ENCODE results near the gene ATP2A3. TPM values are rescaled to one million over a fixed set of nuclear protein-coding genes. Genes with fewer than 3 reads are reported as not detected.

The ATP2A3 gene
- total and polyA plus RNA-seq, 9 donors: 1.6 to 9.9 (median 4.2) TPM

DNA sequence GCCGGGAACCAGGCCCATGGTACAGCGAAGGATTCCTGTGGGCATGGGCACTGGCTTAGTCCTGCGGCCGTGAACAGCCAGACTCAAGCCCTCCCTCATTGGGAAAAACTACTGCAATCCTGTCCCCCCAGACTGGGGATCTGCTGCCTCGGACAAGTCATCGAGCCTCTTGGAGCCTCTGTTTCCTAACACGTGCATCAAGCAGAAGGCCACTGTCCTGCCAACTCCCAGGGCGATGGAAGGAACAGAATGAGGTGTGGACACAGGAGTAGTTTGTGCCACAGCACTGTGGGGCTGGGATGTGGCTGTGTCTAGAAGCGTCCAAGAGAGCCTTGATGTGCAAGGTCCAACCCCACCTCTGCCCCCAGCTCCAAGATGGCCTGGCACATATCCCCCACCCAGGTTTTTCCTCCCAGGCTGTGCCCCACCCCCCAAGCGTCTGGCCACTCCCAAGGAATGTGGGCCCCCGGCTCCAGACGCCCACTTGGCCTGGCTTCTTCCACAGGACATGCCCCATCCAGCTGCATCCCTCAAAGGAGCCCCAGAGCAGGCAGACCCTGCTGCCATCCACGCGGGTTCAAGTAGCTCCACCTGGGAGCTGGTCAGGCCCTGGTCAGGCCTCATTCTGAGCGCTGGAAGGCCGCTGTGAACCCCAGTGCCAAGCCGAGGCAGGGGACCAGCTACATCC, 74.8 kb downstream of the ATP2A3 start:
- Histone ChIP-seq H3K27ac (peak overlapping the region; percentile 87 to 95), H3K27me3 (no peaks in the 10 kb centered on the region), H3K36me3 (no peaks in the 10 kb centered on the region), H3K9me3 (no peaks in the 10 kb centered on the region), H3K4me1 (ENCODE audit: insufficient read depth) (peaks cover 20% of the 10 kb centered on the region), H3K4me3 (no peak overlapping the region)
- intact Hi-C loops (cut with DNase I): no loop called here
- 86 to 89% (median 88%) methylated on average over 17 of the region's 17 CpGs for WGBS, 3 donors
- TF ChIP-seq, protein P1, sequence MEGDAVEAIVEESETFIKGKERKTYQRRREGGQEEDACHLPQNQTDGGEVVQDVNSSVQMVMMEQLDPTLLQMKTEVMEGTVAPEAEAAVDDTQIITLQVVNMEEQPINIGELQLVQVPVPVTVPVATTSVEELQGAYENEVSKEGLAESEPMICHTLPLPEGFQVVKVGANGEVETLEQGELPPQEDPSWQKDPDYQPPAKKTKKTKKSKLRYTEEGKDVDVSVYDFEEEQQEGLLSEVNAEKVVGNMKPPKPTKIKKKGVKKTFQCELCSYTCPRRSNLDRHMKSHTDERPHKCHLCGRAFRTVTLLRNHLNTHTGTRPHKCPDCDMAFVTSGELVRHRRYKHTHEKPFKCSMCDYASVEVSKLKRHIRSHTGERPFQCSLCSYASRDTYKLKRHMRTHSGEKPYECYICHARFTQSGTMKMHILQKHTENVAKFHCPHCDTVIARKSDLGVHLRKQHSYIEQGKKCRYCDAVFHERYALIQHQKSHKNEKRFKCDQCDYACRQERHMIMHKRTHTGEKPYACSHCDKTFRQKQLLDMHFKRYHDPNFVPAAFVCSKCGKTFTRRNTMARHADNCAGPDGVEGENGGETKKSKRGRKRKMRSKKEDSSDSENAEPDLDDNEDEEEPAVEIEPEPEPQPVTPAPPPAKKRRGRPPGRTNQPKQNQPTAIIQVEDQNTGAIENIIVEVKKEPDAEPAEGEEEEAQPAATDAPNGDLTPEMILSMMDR (IDR thresholded peaks at IDR 0.05): no peak
- TF ChIP-seq POLR2A (IDR thresholded peaks at IDR 0.05) (no peak), EP300 (IDR thresholded peaks at IDR 0.05) (no peak)
- DNase-seq: peak in 4 of 5 donors; percentile 30 to 58 (median 50)

DNA sequence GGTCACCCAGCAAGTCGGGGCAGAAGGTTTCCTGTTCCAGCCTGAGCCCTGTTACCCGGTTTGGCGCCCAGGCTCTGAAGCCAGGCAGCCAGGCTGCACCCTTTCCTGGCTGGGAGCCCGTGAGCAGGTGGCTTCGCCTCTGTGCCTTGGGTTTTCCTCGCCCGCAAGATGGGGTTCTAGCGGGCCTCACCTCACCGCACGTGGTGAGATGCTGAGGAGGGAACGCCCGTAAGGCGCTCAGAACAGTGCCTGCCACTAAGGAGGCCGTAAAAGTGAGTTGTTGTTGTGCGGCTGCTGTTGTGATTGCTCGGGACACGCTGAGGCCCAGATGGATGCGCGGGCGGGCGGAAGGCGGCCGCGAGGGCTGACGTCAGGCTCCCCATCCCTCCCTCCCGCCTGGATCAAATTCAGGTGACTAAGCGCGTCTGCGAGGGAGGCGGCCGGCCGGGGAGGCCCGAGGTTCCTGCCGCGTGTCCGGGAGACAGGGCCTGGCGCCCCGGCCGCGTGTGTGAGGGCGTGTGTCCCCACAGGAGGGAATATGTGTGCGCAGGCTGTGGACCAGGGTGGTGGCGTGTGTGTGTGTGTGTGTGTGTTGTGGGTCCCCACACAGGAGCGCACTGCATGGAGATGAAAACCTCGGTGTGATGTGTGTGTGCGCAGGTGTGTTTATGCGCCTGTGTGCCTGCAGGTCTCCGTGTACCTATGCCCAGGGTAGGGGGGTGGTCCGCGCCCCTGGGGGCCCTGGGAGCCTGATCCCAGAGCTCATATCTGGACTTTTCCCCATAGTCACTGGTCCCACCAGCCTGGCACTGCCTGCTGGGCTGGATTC, 75.7 kb downstream of the ATP2A3 start:
- DNase-seq: peak; percentile 92 to 95 (median 94)
- no peaks in the 10 kb centered on the region for H3K36me3 ChIP-seq
- H3K27me3 ChIP-seq: no peaks in the 10 kb centered on the region
- no peaks in the 10 kb centered on the region for H3K9me3 ChIP-seq
- WGBS, 3 donors: 20 to 35% (median 28%) methylated on average over 49 to 50 of the region's 50 CpGs
- intact Hi-C loops (cut with DNase I): no loop called here
- H3K27ac ChIP-seq: peak overlapping the region; percentile 87 to 95
- H3K4me3 ChIP-seq: no peak overlapping the region
- H3K4me1 ChIP-seq (ENCODE audit: insufficient read depth): peaks cover 12% of the 10 kb centered on the region
- TF ChIP-seq EP300 (IDR thresholded peaks at IDR 0.05): no peak
- TF ChIP-seq, protein P1 (IDR thresholded peaks at IDR 0.05): no peak
- TF ChIP-seq POLR2A (IDR thresholded peaks at IDR 0.05): peak; percentile 61

DNA sequence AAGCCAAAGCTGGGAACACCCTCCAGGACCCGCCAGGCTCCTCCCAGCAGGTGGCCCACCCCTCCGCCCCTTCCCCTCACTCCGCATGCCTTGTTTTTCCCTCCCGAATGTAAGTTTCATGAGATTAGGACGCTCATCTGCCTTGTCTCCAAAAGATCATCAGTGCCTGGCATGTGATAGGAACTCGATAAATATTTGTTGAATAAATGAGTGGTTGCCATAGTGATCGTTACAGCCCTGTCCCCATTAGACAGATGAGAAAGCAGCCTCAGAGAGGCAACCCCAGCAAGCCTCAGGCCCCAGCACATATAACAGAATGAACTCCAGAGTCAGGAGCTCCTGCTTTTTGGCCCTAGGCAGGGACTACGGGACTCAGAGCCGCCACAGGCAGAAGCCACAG, 76.4 kb downstream of the ATP2A3 start:
- Histone ChIP-seq H3K36me3 (no peaks in the 10 kb centered on the region), H3K4me1 (ENCODE audit: insufficient read depth) (peaks cover 8% of the 10 kb centered on the region), H3K27me3 (no peaks in the 10 kb centered on the region), H3K9me3 (no peaks in the 10 kb centered on the region), H3K4me3 (no peak overlapping the region), H3K27ac (peak overlapping the region; percentile 87 to 95)
- no peak for TF ChIP-seq POLR2A (IDR thresholded peaks at IDR 0.05)
- TF ChIP-seq EP300 (IDR thresholded peaks at IDR 0.05): no peak
- TF ChIP-seq, protein P1 (IDR thresholded peaks at IDR 0.05): no peak
- 80 to 84% (median 82%) methylated on average over 9 of the region's 9 CpGs for WGBS, 3 donors
- DNase-seq: no peak
- intact Hi-C loops (cut with DNase I): no loop called here

DNA sequence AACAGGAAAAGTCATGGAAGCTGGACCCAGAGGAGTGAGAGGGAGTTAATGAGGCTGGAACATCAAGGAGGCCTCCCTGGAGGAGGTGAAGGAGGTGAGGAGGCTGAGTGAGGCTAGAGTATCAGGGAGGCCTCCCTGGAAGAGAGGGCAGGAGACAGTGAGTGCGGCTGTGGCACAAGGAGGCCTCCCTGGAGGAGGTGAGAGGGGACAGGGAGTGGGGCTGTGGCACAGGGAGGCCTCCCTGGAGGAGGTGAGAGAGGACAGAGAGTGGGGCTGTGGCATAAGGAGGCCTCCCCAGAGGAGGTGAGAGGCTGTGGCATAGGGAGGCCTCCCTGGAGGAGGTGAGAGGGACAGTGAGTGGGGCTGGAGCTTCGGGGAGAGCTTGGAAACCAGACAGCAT, 76.8 kb downstream of the ATP2A3 start:
- no peak for TF ChIP-seq EP300 (IDR thresholded peaks at IDR 0.05)
- TF ChIP-seq, protein P1 (IDR thresholded peaks at IDR 0.05): no peak
- TF ChIP-seq POLR2A (IDR thresholded peaks at IDR 0.05): no peak
- Histone ChIP-seq H3K36me3 (no peaks in the 10 kb centered on the region), H3K9me3 (no peaks in the 10 kb centered on the region), H3K27ac (peak overlapping the region; percentile 87 to 95), H3K27me3 (no peaks in the 10 kb centered on the region), H3K4me3 (no peak overlapping the region), H3K4me1 (ENCODE audit: insufficient read depth) (peaks cover 8% of the 10 kb centered on the region)
- DNase-seq: peak in 1 of 5 donors; percentile 35
- 71 to 85% (median 82%) methylated on average over 2 of the region's 2 CpGs for WGBS, 3 donors
- intact Hi-C loops (cut with DNase I): no loop called here
